Smooth muscle cell of the brain vasculature (primary cell): Measurements from ENCODE around the gene RIT1.

Experiments
- DNase-seq: peaks from one replicate; pipeline ENCODE4 v3.0.0-alpha.2; 2012; ENCODE audit warnings: low read depth, low spot score

Gene RIT1

GRCh38 chr1:155892796-155893195 is 18.4 kb downstream of the RIT1 start:
- DNase-seq = no peak

GRCh38 chr1:155890251-155890650 is 20.9 kb downstream of the RIT1 start:
- no peak for DNase-seq

GRCh38 chr1:155889566-155889965 is 21.6 kb downstream of the RIT1 start:
- DNase-seq = no peak

- no peak for DNase-seq
Measured at GRCh38 chr1:155888481-155888880, 22.7 kb downstream of the RIT1 start.

- no peak for DNase-seq
Measured at GRCh38 chr1:155884982-155885381, 26.2 kb downstream of the RIT1 start.

GRCh38 chr1:155884031-155884960 is 26.9 kb downstream of the RIT1 start:
- DNase-seq = no peak

- DNase-seq = no peak
Measured at GRCh38 chr1:155882766-155883165, 28.4 kb downstream of the RIT1 start.

- DNase-seq = no peak
Measured at GRCh38 chr1:155882235-155882634, 28.9 kb downstream of the RIT1 start.

- DNase-seq = no peak
Measured at GRCh38 chr1:155880950-155881349, 30.2 kb downstream of the RIT1 start.

- no peak for DNase-seq
Measured at GRCh38 chr1:155880251-155880650, 30.9 kb downstream of the RIT1 start.

- DNase-seq = no peak
Measured at GRCh38 chr1:155877945-155878344, 33.2 kb downstream of the RIT1 start.

- no peak for DNase-seq
Measured at GRCh38 chr1:155873860-155874259, 37.3 kb downstream of the RIT1 start.

GRCh38 chr1:155872527-155872926 is 38.6 kb downstream of the RIT1 start:
- no peak for DNase-seq

GRCh38 chr1:155871390-155871789 is 39.8 kb downstream of the RIT1 start:
- no peak for DNase-seq

- DNase-seq = no peak
Measured at GRCh38 chr1:155867766-155868165, 43.4 kb downstream of the RIT1 start.

- DNase-seq = no peak
Measured at GRCh38 chr1:155864393-155864792, 46.8 kb downstream of the RIT1 start.

GRCh38 chr1:155861896-155862295 is 49.3 kb downstream of the RIT1 start:
- DNase-seq = no peak

GRCh38 chr1:155860970-155861510 is 50.1 kb downstream of the RIT1 start:
- DNase-seq = no peak

- DNase-seq = peak; percentile 49
Measured at GRCh38 chr1:155859881-155860871, 51.0 kb downstream of the RIT1 start.

- DNase-seq = peak; percentile 88
Measured at GRCh38 chr1:155859234-155859829, 51.8 kb downstream of the RIT1 start, which contains the start of gene SYT11. Gene SYT11 (plus strand): TSS chr1:155859567. CDS start chr1:155859762, 195 bp downstream.

GRCh38 chr1:155858800-155859233 is 52.3 kb downstream of the RIT1 start:
- no peak for DNase-seq
